OCI-LY1 (cell line): ENCODE results near the gene GRK2.

Source experiments
- H2AFZ ChIP-seq: fragments of 200-600 bp; sonication (generic), shearing (Covaris generic); 2 replicates; pipeline ENCODE4 v1.6.0; 2014; ENCODE audit warnings: antibody characterized with exemption, mild to moderate bottlenecking, low read length
- H3F3A ChIP-seq: fragments of 200-600 bp; sonication (generic), shearing (Covaris generic); 2 replicates; pipeline ENCODE4 v1.6.0; 2014; ENCODE audit warnings: mild to moderate bottlenecking, antibody characterized with exemption, low read length, moderate library complexity; ENCODE audit not compliant: insufficient read depth
- H3K27ac ChIP-seq: fragments of 200-600 bp; sonication (generic); 2 replicates; pipeline ENCODE4 v1.5.1; 2014; ENCODE audit warnings: low read length, mixed run types, mild to moderate bottlenecking, low read depth; ENCODE audit not compliant: poor library complexity, severe bottlenecking
- H3K27me3 ChIP-seq: fragments of 200-600 bp; sonication (generic); 2 replicates; pipeline ENCODE4 v1.6.0; 2014; ENCODE audit warnings: antibody characterized with exemption, mild to moderate bottlenecking, low read length, moderate library complexity; ENCODE audit not compliant: insufficient read depth
- H3K36me3 ChIP-seq: fragments of 200-600 bp; sonication (generic); 2 replicates; pipeline ENCODE4 v1.6.1; 2014; ENCODE audit warnings: mild to moderate bottlenecking, antibody characterized with exemption, low read length, moderate library complexity, mixed read lengths; ENCODE audit not compliant: insufficient read depth
- H3K4me1 ChIP-seq: fragments of 200-600 bp; sonication (generic); 2 replicates; pipeline ENCODE4 v1.5.1; 2014; ENCODE audit warnings: mild to moderate bottlenecking, low read length, moderate library complexity; ENCODE audit not compliant: insufficient read depth, severe bottlenecking
- H3K4me2 ChIP-seq: fragments of 200-600 bp; sonication (generic), shearing (Covaris generic); 2 replicates; pipeline ENCODE4 v1.6.1; 2014; ENCODE audit warnings: low read length
- H3K4me3 ChIP-seq: fragments of 200-600 bp; sonication (generic); 2 replicates; pipeline ENCODE4 v1.5.1; 2014; ENCODE audit warnings: low read length, low read depth, mild to moderate bottlenecking, mixed read lengths; ENCODE audit not compliant: poor library complexity, severe bottlenecking
- H3K79me2 ChIP-seq: fragments of 200-600 bp; shearing (Covaris generic); 2 replicates; pipeline ENCODE4 v1.6.1; 2016; ENCODE audit warnings: mixed run types, low read length, mixed read lengths; ENCODE audit not compliant: insufficient read depth
- H3K9ac ChIP-seq: fragments of 200-600 bp; sonication (generic), shearing (Covaris generic); 2 replicates; pipeline ENCODE4 v1.6.1; 2014; ENCODE audit warnings: mild to moderate bottlenecking, low read length, mixed read lengths
- H3K9me2 ChIP-seq: fragments of 200-600 bp; sonication (generic), shearing (Covaris generic); 2 replicates; pipeline ENCODE4 v1.6.1; 2014; ENCODE audit warnings: low read depth, mild to moderate bottlenecking, low read length, mixed read lengths
- H3K9me3 ChIP-seq: fragments of 200-600 bp; shearing (Covaris generic); 2 replicates; pipeline ENCODE4 v1.6.1; 2014; ENCODE audit warnings: low read length, mixed read lengths
- H4K20me1 ChIP-seq: fragments of 200-600 bp; sonication (generic), shearing (Covaris generic); 2 replicates; pipeline ENCODE4 v1.6.0; 2016; ENCODE audit warnings: mild to moderate bottlenecking, low read length; ENCODE audit not compliant: insufficient read depth
- CTCF ChIP-seq: fragments of 200-600 bp; sonication (generic), shearing (Covaris generic); IDR thresholded peaks from 2 replicates; pipeline ENCODE4 v1.5.1; 2017; ENCODE audit warnings: mild to moderate bottlenecking, antibody characterized with exemption, low read length, moderate library complexity, mixed read lengths
- EZH2 ChIP-seq: fragments of 200-600 bp; sonication (generic), shearing (Covaris generic); IDR thresholded peaks from 2 replicates; pipeline ENCODE4 v1.8.0; 2017; ENCODE audit warnings: borderline replicate concordance, mixed run types, mild to moderate bottlenecking, antibody characterized with exemption, low read length, moderate library complexity, mixed read lengths

GRK2 gene

GRCh38 chr11:67284811-67285540 lies 18.7 kb downstream of the GRK2 start:
- Histone ChIP-seq H3K9me3 (no peaks in the 10 kb centered on the region), H3K9ac (no peak overlapping the region), H3K27ac (no peak overlapping the region), H3K4me2 (no peak overlapping the region), H3F3A (no peaks in the 10 kb centered on the region), H4K20me1 (no peaks in the 10 kb centered on the region), H3K4me1 (peaks cover 30% of the 10 kb centered on the region), H2AFZ (no peak overlapping the region), H3K9me2 (no peaks in the 10 kb centered on the region), H3K36me3 (peaks cover 72% of the 10 kb centered on the region), H3K4me3 (no peak overlapping the region), H3K27me3 (no peaks in the 10 kb centered on the region), H3K79me2 (no peaks in the 10 kb centered on the region)
- TF ChIP-seq CTCF, result no peak
- TF ChIP-seq EZH2, result no peak

GRCh38 chr11:67285541-67286498 lies 19.5 kb downstream of the GRK2 start:
- no peak for TF ChIP-seq CTCF
- no peak for TF ChIP-seq EZH2
- Histone ChIP-seq H4K20me1 (no peaks in the 10 kb centered on the region), H3K27me3 (no peaks in the 10 kb centered on the region), H3K4me1 (peaks cover 34% of the 10 kb centered on the region), H3K4me2 (no peak overlapping the region; the same call in 1 of the 2 replicates), H3K79me2 (no peaks in the 10 kb centered on the region), H3K9me2 (no peaks in the 10 kb centered on the region), H2AFZ (no peak overlapping the region), H3K9me3 (no peaks in the 10 kb centered on the region), H3K36me3 (peaks cover 68% of the 10 kb centered on the region), H3K9ac (no peak overlapping the region; the same call in 1 of the 2 replicates), H3K27ac (peak overlapping the region; percentile 96), H3K4me3 (no peak overlapping the region), H3F3A (no peaks in the 10 kb centered on the region)

GRCh38 chr11:67286621-67287333 lies 20.5 kb downstream of the GRK2 start:
- Histone ChIP-seq H3F3A (no peaks in the 10 kb centered on the region), H3K9ac (peak overlapping the region; percentile 98; the same call in 1 of the 2 replicates), H3K79me2 (no peaks in the 10 kb centered on the region), H3K4me1 (peaks cover 34% of the 10 kb centered on the region), H3K9me3 (no peaks in the 10 kb centered on the region), H3K9me2 (no peaks in the 10 kb centered on the region), H3K4me3 (no peak overlapping the region), H3K27me3 (no peaks in the 10 kb centered on the region), H4K20me1 (no peaks in the 10 kb centered on the region), H2AFZ (no peak overlapping the region), H3K36me3 (peaks cover 68% of the 10 kb centered on the region), H3K27ac (peak overlapping the region; percentile 96), H3K4me2 (peak overlapping the region; percentile 75)
- TF ChIP-seq EZH2 (no peak), CTCF (peak; percentile 7; the same call in 1 of the 2 replicates)
